ENCODE results near the gene DDIT3.
"Not testable (repeated sequence)": the region's sequence is repeated elsewhere in the genome, so short reads cannot be mapped to it uniquely, and the experiment has no call there.

Gene DDIT3

DNA sequence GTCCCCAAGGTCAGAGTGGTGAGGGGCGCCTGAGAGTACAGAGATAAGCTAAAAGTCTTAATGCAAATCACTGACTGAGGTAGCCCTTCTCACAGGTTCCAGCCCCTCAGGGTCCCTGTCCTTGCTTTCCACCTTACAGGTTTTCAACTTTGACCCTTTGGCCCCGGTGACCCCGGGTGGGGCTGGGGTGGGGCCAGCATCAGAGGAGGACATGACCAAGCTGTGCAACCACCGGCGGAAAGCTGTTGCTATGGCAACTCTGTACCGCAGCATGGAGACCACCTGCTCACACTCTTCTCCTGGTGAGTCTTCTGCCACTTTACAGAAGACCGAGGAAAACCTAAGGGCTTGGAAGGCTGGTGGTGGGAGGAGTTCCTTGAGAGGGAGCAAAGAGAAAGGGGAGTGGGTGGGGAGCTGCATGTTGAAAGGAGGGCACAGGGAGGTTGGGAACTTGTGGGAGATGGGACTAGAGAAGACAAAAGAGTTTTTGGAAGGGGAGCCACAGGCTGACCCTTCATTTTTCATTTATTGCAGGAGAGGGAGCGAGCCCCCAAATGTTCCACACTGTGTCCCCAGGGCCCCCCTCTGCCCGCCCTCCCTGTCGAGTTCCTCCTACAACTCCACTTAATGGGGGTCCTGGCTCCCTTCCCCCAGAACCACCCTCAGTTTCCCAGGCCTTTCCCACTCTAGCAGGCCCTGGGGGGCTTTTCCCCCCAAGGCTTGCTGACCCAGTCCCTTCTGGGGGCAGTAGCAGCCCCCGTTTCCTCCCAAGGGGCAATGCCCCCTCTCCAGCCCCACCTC is 4.7 kb upstream of the DDIT3 start:
- no peak for DNase-seq

DNA sequence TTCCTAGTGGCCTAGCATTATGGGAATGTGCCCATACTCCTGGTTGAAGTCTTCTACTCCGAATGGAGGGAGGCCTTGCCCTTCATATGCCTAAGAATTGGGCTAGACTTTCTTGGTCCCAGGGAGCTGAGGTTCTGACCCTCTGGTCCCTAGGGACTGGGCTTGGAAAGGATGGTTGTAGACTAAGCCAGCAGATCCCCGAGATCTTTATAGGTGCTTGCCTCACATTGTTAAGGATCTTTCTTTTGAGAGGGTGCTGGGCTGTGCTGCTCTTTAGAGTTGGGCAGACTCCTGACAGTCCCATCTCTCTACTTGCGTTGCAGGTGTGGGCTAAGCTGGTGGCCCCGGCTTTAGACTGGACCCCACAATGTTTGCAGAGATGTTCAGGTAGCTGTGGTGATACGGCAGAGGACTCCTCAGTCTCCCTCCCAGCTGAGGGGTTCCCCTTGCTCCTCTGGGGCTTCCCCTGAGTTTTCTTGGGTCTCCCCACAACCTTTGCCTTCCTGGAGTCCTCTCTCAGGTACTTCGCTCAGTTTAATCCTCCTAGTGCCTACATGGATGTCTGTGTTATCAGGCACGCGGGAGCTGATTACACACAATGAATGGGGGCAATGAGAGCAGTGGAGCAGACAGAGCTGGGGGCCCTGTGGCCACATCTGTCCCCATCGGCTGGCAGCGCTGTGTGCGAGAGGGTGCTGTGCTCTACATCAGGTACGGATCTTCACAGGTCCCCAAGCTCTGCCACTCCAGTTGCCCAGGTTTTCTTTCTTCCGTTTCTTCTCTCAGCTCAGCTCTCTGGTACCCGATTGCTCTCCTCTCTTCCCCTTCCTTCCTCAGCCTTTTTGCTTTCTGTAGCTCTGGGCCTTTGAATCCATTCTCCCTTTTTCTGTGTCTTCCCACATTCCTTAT is 3.6 kb upstream of the DDIT3 start:
- no peak for DNase-seq

DNA sequence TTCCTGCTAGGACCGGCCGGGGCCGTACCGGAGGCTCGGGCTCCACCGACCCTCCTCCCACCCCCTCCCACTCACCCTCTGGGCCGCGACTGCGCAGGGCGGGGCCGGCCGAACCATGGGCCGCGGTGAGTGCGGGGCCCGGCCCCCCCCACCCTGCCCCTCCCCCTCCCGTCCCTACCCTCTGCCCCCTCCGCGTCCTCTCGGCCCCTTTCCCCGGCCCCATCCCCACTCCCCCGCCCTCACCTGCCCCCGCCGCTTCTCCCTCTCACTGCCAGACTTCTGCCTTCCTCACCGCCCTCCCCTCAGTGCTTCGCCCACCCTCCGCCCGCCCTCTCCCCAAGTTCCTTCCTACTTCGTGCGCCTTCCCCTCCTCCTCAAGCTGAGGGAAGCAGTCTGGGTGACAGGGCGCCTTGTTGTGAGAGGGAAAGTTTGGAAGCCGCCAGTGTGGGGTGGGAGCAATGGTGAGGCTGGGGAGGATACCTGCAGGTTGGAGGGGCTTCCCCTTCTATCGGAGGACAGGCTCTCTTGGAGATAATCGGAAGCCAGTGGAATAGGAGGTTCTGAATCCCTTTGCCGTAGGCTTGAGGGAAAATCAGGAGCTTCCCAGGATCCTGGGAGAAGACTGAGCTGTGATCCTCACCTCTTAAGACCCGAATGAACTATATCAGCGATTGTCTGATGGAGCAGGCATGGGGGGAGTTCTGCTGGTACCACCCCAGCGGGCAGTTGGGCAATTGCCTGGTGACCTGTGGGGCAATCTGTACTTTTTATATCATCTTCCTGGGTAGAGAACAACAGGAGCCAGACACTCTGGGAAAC is 2.8 kb upstream of the DDIT3 start:
- DNase-seq, result no peak

DNA sequence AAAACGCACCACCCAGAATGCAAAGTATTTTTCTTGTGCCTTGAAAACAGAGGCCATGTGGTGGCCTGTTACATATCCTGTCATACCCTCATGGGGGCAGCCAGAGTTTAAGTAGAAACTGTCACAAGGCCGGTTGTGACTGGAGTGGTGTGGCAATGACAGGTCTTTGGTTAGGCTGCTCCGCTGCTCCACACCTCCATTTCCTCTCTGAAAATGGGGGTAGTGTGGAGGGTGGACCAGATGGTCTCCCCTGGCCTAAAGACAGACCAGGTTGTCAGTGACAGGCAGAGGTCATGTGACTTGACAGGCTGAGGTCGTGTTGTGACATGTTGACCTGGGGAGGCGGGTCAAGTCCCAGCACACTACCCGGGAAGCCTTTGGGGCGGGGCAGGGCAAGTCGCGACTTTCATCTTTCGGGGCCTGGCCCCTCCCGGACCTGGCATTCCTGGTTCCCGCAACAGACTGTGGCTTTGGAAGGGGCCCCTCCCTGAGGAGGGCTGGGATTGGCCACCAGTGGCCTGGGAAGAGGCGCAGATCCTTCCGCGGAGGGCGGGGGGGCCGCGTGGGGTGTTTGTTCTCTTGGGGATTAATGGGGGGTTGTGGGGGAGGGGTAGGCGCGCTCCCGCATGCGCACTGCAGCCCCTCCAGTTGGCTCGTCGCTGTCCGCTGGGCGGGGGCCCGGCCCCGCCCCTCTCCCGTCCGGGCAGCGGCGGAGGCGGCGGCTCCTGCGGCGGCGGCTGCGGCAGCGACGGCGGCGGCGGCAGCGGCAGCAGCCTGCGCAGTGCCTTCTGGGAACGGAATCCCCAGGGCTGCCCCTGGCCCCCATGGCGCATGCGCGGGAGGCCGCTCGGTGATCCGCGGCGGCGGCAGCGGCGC is 1.9 kb upstream of the DDIT3 start, which contains the start of gene MBD6:
Gene MBD6, plus strand, starts transcription at position 814 of the 876 bp plus-strand sequence. CDS start 1,480 bp downstream, outside the sequence.
- DNase-seq, result peak; percentile 89

DNA sequence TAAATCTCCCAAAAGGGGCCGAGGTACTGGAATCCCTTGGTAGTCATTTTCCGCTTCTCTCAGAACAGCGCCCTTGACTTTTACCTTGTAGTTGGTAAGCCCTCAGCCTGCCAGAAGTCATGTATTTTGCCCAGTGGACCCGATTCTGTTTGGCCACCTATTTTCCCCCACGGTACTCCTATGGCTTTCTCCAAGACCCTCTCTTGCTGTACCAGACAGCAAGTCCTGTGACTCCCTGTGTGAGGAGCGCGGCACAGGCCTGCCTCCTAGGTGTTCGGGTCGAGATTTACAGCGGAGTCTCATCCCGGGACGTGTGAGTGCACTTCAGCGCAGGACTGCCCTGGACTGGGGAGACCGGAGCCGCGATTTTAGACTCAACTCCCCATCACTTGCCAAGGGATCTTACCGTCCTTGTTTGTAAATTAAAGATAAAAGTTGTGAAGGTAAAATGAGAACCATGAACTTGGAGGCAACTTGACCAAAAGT is 1.3 kb upstream of the DDIT3 start:
- peak; percentile 36 for DNase-seq

DNA sequence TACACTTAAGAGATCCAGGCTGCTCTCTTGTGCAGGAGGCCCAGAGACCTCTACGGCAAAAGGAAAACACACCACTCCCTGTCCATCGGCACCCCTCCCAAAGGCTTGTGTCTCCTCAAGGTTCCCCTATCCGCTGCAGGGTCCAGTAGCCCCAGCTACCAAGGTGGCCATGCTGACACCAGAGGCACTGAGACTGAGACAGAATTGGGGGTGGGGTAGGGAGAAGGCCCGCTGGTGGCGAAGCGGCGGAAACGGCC is 590 bp downstream of the DDIT3 start:
- DNase-seq, result no peak

DNA sequence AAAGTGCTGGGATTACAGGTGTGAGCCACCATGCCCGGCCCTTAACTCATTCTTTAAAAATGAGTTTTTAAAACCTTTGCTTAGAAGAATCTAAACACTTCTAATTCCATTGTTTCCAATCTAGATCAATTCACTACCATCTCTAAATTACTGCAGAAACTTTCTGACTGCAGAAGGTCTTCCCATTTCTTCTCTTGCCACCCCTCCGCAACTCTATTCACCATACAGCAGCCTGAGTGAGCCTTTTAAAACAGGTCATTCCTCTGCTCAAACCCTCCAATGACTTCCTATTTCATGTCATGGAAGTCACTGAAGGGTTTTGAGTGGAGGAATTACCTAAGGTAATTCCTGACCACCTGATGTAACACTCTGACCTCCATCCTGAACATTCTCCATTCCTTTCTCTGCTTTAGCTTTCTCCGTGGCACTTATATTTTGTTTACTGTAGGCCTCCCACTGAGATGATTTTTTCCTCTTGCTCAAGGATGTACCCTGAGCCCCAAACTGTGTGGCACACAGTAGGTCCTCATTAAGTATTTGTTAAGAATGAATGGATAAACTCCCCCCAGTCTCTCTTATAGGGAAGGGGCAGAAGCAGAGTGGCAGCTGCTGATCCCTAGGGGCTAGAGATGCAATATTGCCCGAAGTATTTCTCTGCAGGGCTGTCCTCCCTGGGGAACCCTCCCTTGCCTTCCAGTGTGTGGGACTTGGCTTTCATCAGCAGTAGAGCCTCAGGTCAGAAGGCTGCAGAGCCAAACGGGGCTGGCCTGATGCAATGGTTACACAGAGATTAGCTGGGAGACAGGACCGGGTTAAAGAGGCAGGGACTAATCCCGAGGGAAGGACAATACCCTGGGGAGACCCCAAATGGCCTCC is 1.2 kb downstream of the DDIT3 start:
- no peak for DNase-seq

DNA sequence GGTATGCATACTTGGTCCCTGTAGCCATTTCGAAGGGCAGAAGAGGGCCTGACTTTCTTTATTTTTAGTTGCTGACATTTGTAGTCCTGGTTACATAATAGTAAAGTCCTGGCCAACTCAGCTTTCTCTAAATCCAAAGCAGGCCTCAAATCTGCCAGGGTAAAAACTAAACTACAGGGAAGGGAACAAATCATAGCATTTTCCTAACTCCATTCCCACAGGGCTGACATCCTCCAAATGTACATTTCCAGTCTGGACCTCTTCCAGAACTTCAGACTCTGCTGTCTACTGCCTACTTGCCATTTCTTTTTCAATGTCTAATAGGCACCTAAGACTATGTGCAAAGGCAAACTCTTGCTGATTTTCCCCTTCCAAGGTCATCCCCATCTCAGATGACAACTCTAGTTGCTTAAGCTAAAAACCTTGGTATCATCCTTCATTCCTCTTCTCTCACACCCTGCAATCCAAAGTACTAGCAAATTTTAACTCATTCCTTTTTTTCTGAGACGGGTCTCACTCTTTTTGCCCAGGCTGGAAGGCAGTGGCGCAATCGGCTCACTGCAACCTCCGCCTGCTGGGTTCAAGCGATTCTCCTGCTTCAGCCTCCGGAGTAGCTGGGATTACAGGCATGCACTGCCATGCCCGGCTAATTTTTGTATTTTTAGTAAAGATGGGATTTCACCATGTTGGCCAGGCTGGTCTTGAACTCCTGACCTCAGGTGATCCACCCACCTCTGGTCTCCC is 2.0 kb downstream of the DDIT3 start:
- no peak for DNase-seq

DNA sequence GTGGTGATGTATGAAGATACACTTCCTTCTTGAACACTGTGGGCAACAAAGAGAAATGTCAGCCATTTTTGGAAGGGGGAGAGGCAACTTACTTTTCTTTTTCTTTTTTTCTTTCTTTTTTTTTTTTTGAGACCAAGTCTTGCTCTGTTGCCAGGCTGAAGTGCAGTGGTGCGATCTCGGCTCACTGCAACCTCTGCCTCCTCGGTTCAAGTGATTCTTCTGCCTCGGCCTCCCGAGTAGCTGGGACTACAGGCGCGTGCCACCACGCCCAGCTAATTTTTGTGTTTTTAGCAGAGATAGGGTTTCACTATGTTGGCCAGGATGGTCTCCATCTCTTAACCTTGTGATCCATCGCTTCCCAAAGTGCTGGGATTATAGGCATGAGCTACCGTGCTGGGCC is 2.6 kb downstream of the DDIT3 start:
- DNase-seq, result not testable (repeated sequence)

DNA sequence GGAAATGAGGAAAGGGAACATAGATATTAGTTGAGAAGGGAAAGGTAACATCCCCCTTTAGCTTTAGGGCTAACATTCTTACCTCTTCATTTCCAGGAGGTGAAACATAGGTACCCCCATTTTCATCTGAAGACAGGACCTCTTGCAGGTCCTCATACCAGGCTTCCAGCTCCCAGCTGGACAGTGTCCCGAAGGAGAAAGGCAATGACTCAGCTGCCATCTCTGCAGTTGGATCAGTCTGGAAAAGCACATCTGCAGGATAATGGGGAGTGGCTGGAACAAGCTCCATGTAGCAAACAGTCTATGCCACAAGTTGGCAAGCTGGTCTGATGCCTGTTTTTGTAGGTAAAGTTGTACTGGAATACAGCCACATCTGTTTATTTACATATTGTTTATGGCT is 3.1 kb downstream of the DDIT3 start:
- DNase-seq, result no peak

DNA sequence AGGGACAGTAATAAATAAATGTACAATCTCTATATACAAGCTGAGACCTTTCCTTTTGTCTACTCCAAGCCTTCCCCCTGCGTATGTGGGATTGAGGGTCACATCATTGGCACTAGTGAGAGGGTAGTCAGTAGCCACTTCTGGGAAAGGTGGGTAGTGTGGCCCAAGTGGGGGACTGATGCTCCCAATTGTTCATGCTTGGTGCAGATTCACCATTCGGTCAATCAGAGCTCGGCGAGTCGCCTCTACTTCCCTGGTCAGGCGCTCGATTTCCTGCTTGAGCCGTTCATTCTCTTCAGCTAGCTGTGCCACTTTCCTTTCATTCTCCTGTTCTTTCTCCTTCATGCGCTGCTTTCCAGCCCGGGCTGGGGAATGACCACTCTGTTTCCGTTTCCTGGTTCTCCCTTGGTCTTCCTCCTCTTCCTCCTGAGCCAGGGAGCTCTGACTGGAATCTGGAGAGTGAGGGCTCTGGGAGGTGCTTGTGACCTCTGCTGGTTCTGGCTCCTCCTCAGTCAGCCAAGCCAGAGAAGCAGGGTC is 3.6 kb downstream of the DDIT3 start:
- no peak for DNase-seq

DNA sequence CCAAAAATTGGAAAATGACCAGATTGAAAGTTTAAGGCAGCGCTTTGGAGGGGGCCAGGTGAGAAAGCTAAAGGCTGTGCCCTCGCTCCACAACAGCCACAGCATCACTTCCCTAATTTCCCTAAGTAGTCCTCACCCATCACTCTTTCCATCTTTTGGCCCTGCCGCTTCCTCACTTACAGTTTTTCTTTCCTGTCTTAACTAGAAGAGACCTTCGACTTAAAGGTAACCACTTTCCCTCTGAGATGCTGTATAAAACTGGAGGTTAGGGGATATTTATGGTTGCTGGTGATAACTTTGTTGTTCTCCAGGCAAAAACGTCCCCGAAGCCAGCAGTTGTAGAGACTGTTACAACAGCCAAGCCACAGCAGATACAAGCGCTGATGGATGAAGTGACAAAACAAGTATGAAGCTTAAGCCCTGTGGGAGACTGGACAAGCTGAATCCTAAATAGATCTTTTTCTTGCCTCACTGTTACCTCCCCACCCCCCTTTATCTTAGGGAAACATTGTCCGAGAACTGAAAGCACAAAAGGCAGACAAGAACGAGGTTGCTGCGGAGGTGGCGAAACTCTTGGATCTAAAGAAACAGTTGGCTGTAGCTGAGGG is 4.3 kb downstream of the DDIT3 start:
- no peak for DNase-seq

DNA sequence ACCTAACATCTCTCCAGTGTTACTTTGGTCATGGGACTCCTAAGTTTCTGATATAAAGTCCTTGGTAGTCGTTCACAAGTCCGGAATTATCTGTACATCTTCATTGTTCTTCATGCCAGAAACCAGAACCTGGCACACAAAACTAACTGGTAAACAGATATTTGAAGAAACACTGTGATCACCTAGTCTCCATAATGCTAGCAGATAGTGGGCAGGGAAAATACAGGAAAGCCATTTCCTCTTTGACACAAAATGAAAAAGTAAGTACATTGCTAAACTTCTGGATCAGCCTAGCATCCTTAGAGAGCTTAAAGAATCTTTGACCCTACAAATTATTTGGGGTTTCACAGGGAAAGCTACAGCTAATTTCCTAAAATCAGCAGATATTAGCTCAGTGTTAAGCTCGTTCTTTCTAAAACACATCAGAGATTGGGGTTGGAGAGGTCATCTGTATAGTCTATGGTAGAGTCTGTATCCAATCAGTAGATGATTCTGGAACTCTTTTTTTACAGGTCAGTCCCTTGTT is 4.8 kb downstream of the DDIT3 start:
- no peak for DNase-seq

DNA sequence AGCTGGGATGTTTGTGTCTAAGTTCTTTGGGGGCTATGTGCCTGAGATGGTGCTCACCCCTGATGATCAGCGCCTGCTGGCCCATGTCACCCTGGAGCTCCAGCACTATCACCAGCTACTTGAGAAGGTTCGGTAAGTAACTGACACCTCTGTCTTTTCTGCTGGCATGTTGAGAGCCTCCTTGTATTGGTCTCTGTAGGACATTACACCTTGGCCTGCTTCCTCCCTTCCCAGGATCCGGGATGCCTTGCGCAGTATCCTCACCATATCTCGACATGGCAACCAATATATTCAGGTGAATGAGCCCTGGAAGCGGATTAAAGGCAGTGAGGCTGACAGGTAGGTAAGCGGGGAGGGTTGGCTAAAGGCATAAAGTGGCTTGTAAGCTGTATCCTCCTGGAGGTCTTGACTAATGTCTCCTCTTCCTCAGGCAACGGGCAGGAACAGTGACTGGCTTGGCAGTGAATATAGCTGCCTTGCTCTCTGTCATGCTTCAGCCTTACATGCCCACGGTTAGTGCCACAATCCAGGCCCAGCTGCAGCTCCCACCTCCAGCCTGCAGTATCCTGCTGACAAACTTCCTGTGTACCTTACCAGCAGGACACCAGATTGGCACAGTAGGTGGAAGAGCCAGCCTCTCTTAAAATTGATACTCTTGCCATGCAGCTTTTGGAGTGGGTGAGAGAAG is 5.5 kb downstream of the DDIT3 start:
- DNase-seq, result no peak

DNA sequence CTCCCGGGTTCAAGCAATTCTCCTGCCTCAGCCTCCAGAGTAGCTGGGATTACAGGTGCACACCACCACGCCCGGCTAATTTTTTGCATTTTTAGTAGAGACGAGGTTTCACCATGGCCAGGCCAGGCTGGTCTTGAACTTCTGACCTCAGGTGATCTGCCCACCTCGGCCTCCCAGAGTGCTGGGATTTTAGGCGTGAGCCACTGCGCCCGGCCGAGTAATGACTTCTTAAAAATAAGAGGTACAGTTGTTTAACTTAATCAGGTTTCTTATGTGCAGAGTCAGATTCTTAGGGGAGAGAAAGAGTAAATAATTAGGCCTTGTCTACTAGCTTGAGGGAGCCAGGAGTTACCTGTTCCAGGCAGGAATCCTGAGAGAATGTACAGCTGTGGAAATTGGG is 6.1 kb downstream of the DDIT3 start:
- not testable (repeated sequence) for DNase-seq

DNA sequence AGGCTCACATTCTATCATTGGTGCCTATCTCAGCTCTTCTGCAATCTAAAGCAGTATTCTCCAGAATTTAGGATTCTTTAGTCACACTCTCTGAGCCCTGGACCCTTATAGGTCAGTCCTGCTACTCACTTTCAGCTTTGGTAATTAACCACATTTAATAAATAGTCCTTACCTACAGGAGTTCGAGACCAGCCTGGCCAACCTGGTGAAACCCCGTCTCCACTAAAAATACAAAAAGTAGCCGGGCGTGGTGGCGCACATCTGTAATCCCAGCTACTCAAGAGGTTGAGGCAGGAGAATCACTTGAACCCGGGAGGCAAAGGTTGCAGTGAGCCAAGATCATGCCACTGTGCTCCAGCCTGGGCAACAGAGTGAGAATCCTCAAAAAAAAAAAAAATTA is 6.6 kb downstream of the DDIT3 start:
- not testable (repeated sequence) for DNase-seq

DNA sequence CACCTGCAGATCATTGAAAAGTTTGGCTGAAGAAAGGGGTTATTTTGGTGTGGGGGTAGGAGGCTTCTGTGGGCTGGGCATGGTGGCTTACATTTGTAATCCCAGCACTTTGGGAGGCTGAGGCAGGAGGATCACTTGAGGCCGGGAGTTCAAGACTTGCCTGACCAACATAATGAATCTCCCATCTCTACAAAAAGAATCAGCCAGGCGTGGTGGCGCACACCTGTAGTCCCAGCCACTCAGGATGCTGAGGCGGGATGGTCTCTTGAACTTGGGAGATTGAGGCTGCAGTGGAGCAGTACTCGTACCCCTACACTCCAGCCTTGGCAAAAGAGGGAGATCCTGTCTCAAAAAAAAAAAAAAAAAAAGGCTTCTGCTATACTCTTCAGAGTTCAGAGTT is 7.0 kb downstream of the DDIT3 start:
- no peak for DNase-seq

DNA sequence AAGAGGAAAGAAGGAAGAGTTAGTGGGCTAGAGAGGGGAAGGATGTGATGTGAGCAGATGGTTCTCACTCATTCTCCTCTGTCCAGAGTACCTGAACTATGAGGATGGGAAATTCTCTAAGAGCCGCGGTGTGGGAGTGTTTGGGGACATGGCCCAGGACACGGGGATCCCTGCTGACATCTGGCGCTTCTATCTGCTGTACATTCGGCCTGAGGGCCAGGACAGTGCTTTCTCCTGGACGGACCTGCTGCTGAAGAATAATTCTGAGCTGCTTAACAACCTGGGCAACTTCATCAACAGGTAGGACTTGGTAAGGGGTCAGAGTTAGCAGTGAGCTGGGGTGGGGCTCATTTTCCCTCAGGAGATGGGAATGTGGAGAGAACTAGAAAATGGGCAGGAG is 7.6 kb downstream of the DDIT3 start:
- no peak for DNase-seq
